Hepatocyte (in vitro differentiated cells): ENCODE results near the gene C11orf24. TPM values are rescaled to one million over a fixed set of nuclear protein-coding genes. Genes with fewer than 3 reads are reported as not detected.

ENCODE experiments used
- DNase-seq: peaks from one replicate; pipeline ENCODE4 v3.0.0-alpha.2; 2016; ENCODE audit warnings: low spot score
- H2AFZ ChIP-seq: fragments of 200-600 bp; sonication (generic); 2 replicates; pipeline ENCODE4 v1.6.0; 2016; ENCODE audit warnings: antibody characterized with exemption, mild to moderate bottlenecking
- H3K27ac ChIP-seq: fragments of 200-600 bp; sonication (generic); 2 replicates; pipeline ENCODE4 v1.5.1; 2016; ENCODE audit warnings: mild to moderate bottlenecking
- H3K27me3 ChIP-seq: fragments of 200-600 bp; sonication (generic); 2 replicates; pipeline ENCODE4 v1.6.1; 2016
- H3K36me3 ChIP-seq: fragments of 200-600 bp; sonication (generic); replicated peaks from 2 replicates; pipeline ENCODE4 v1.5.1; 2016; ENCODE audit warnings: low read depth; ENCODE audit not compliant: insufficient read depth
- H3K4me1 ChIP-seq: fragments of 200-600 bp; sonication (generic); 2 replicates; pipeline ENCODE4 v1.5.1; 2016; ENCODE audit warnings: mild to moderate bottlenecking, moderate library complexity; ENCODE audit not compliant: insufficient read depth
- H3K4me2 ChIP-seq: fragments of 200-600 bp; sonication (generic); 2 replicates; pipeline ENCODE4 v1.6.0; 2016
- H3K4me3 ChIP-seq: fragments of 200-600 bp; sonication (generic); 2 replicates; pipeline ENCODE4 v1.5.1; 2016; ENCODE audit warnings: mild to moderate bottlenecking
- H3K79me2 ChIP-seq: fragments of 200-600 bp; sonication (generic); 2 replicates; pipeline ENCODE4 v1.6.0; 2017; ENCODE audit warnings: mild to moderate bottlenecking
- H3K9me2 ChIP-seq: fragments of 200-600 bp; sonication (generic); replicated peaks from 2 replicates; pipeline ENCODE4 v1.6.0; 2017; ENCODE audit warnings: mild to moderate bottlenecking; ENCODE audit not compliant: insufficient read depth
- H3K9me3 ChIP-seq: fragments of 200-600 bp; sonication (generic); 2 replicates; pipeline ENCODE4 v1.5.1; 2016; ENCODE audit warnings: low read depth, mild to moderate bottlenecking
- H4K20me1 ChIP-seq: fragments of 200-600 bp; sonication (generic); 2 replicates; pipeline ENCODE4 v1.6.0; 2016; ENCODE audit warnings: mild to moderate bottlenecking; ENCODE audit not compliant: insufficient read depth, poor library complexity, severe bottlenecking
- CTCF ChIP-seq: fragments of 200-600 bp; sonication (generic); IDR thresholded peaks from 2 replicates; pipeline ENCODE4 v1.5.1; 2016; ENCODE audit warnings: antibody characterized with exemption, mild to moderate bottlenecking; ENCODE audit not compliant: poor library complexity
- EZH2 ChIP-seq: fragments of 200-600 bp; sonication (generic); IDR thresholded peaks from 2 replicates; pipeline ENCODE4 v1.6.1; 2016; ENCODE audit warnings: antibody characterized with exemption, mild to moderate bottlenecking, borderline replicate concordance
- EZH2phosphoT487 ChIP-seq: fragments of 200-600 bp; sonication (generic); IDR thresholded peaks from one replicate; pipeline ENCODE4 v1.6.1; 2018; ENCODE audit warnings: antibody characterized with exemption, mild to moderate bottlenecking, low read depth, moderate library complexity; ENCODE audit not compliant: unreplicated experiment, severe bottlenecking
- WGBS: methylation state at CpG from one replicate; pipeline ENCODE4 v1.1.6; 2016; ENCODE audit warnings: low lambda C conversion rate; ENCODE audit errors: missing lambda C conversion rate; 5-methylcytosine and 5-hydroxymethylcytosine counted together
- polyA plus RNA-seq: library from polyadenylated mRNA; unstranded; fragments of >200 nt; fragmentation: Nextera tagmentation; extraction: Ambion mirVana; gene quantifications from 2 replicates; pipeline ENCODE4 v1.2.1, GENCODE V29; 2016
- total RNA-seq: library from RNA; depleted of rRNA; stranded (reverse); fragments of >200 nt; gene quantifications from 2 replicates; pipeline ENCODE4 v1.2.3, GENCODE V29; 2014

The C11orf24 gene
- total and polyA plus RNA-seq, 2 experiments from 2014 or later, result 55.6 to 76.2 TPM

GRCh38 chr11:68231621-68232020, 40.2 kb downstream of the C11orf24 start:
- TF ChIP-seq EZH2phosphoT487 (no peak), EZH2 (no peak), CTCF (no peak)
- no peak for DNase-seq
- H3K79me2 ChIP-seq, result no peaks in the 10 kb centered on the region
- H3K36me3 ChIP-seq, result no peaks in the 10 kb centered on the region
- no peaks in the 10 kb centered on the region for H4K20me1 ChIP-seq
- no peak overlapping the region for H3K4me2 ChIP-seq
- no peaks in the 10 kb centered on the region for H3K4me1 ChIP-seq
- no peaks in the 10 kb centered on the region for H3K9me3 ChIP-seq
- no peak overlapping the region for H2AFZ ChIP-seq
- no peaks in the 10 kb centered on the region for H3K27me3 ChIP-seq
- H3K9me2 ChIP-seq, result no peaks in the 10 kb centered on the region
- no peak overlapping the region for H3K4me3 ChIP-seq
- H3K27ac ChIP-seq, result no peak overlapping the region
- 92% methylated on average over 7 of the region's 7 CpGs for WGBS

- Histone ChIP-seq H3K4me1 (no peaks in the 10 kb centered on the region), H3K9me3 (no peaks in the 10 kb centered on the region), H3K79me2 (no peaks in the 10 kb centered on the region), H4K20me1 (no peaks in the 10 kb centered on the region), H3K4me3 (no peak overlapping the region), H3K9me2 (no peaks in the 10 kb centered on the region), H3K27ac (no peak overlapping the region), H3K4me2 (no peak overlapping the region), H3K36me3 (no peaks in the 10 kb centered on the region), H2AFZ (no peak overlapping the region), H3K27me3 (no peaks in the 10 kb centered on the region)
- no peak for DNase-seq
- no peak for TF ChIP-seq CTCF
- TF ChIP-seq EZH2, result no peak
- no peak for TF ChIP-seq EZH2phosphoT487
- 81% methylated on average over 1 of the region's 1 CpG for WGBS
These were observed 42.2 kb downstream of the C11orf24 start for GRCh38 chr11:68229601-68230000.

GRCh38 chr11:68226421-68226820, 45.4 kb downstream of the C11orf24 start:
- Histone ChIP-seq H3K36me3 (no peaks in the 10 kb centered on the region), H3K9me2 (no peaks in the 10 kb centered on the region), H2AFZ (no peak overlapping the region), H3K4me3 (no peak overlapping the region), H3K9me3 (no peaks in the 10 kb centered on the region), H3K27ac (no peak overlapping the region), H3K4me2 (no peak overlapping the region), H4K20me1 (no peaks in the 10 kb centered on the region), H3K4me1 (no peaks in the 10 kb centered on the region), H3K27me3 (no peaks in the 10 kb centered on the region), H3K79me2 (no peaks in the 10 kb centered on the region)
- DNase-seq, result no peak
- TF ChIP-seq EZH2phosphoT487 (no peak), EZH2 (no peak), CTCF (no peak)
- WGBS, result 93% methylated on average over 9 of the region's 9 CpGs

- H3K9me2 ChIP-seq, result no peaks in the 10 kb centered on the region
- no peaks in the 10 kb centered on the region for H3K27me3 ChIP-seq
- no peaks in the 10 kb centered on the region for H3K79me2 ChIP-seq
- H3K4me3 ChIP-seq, result no peak overlapping the region
- no peaks in the 10 kb centered on the region for H3K36me3 ChIP-seq
- no peaks in the 10 kb centered on the region for H3K4me1 ChIP-seq
- WGBS, result 89% methylated on average over 11 of the region's 11 CpGs
- TF ChIP-seq EZH2phosphoT487 (no peak), EZH2 (no peak), CTCF (no peak)
- no peak overlapping the region for H3K27ac ChIP-seq
- H4K20me1 ChIP-seq, result no peaks in the 10 kb centered on the region
- H3K4me2 ChIP-seq, result no peak overlapping the region
- no peak for DNase-seq
- no peaks in the 10 kb centered on the region for H3K9me3 ChIP-seq
- no peak overlapping the region for H2AFZ ChIP-seq
These were observed 47.2 kb downstream of the C11orf24 start for GRCh38 chr11:68224606-68225005.
